ENCODE measurements around the gene CYP4F22. TPM values are rescaled to one million over a fixed set of nuclear protein-coding genes. Genes with fewer than 3 reads are reported as not detected.

Gene CYP4F22
- total and polyA plus RNA-seq, 4 donors: 0.07 to 0.18 TPM; not detected in 2

DNA sequence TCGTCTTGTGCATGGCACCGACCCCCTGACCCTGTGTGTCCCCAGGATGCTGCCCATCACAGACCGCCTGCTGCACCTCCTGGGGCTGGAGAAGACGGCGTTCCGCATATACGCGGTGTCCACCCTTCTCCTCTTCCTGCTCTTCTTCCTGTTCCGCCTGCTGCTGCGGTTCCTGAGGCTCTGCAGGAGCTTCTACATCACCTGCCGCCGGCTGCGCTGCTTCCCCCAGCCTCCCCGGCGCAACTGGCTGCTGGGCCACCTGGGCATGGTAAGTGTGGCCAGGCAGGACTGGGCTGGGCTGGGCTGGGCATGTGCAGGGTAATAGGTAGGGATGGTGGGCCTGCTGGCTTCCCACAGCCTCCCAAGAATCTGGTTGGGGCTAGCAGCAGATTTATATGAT is 17.0 kb downstream of the CYP4F22 start:
- H3K9ac ChIP-seq (ENCODE audit: insufficient read depth in 1 of 2, low read length in 2 of 2): no peak overlapping the region
- DNase-seq (no peak), ATAC-seq (ENCODE audit: insufficient read depth, low FRiP score) (no peak)
- H3K36me3 ChIP-seq (ENCODE audit: control insufficient read depth in 4 of 4, insufficient read depth in 4 of 4, low read length in 4 of 4): no peaks in the 10 kb centered on the region
- no peaks in the 10 kb centered on the region for H3K4me1 ChIP-seq (ENCODE audit: control insufficient read depth in 5 of 5, insufficient read depth in 5 of 5, low read length in 5 of 5)
- H3K27ac ChIP-seq (ENCODE audit: low read depth in 1 of 2, low read length in 1 of 2): no peak overlapping the region
- no peak overlapping the region for H3K4me3 ChIP-seq
- 79 to 81% methylated on average over 15 of the region's 15 CpGs for WGBS, 2 donors
- TF ChIP-seq, protein P1, sequence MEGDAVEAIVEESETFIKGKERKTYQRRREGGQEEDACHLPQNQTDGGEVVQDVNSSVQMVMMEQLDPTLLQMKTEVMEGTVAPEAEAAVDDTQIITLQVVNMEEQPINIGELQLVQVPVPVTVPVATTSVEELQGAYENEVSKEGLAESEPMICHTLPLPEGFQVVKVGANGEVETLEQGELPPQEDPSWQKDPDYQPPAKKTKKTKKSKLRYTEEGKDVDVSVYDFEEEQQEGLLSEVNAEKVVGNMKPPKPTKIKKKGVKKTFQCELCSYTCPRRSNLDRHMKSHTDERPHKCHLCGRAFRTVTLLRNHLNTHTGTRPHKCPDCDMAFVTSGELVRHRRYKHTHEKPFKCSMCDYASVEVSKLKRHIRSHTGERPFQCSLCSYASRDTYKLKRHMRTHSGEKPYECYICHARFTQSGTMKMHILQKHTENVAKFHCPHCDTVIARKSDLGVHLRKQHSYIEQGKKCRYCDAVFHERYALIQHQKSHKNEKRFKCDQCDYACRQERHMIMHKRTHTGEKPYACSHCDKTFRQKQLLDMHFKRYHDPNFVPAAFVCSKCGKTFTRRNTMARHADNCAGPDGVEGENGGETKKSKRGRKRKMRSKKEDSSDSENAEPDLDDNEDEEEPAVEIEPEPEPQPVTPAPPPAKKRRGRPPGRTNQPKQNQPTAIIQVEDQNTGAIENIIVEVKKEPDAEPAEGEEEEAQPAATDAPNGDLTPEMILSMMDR (IDR thresholded peaks at IDR 0.05; ENCODE audit: control extremely low read depth, extremely low read depth): no peak
- peaks cover 0 to 9% (median 0%) of the 10 kb centered on the region in 4 donors for H3K9me3 ChIP-seq (ENCODE audit: control insufficient read depth in 4 of 4, insufficient read depth in 3 of 4, low read length in 3 of 4)
- H3K27me3 ChIP-seq (ENCODE audit: control insufficient read depth in 3 of 3, insufficient read depth in 3 of 3, low read length in 2 of 3): no peaks in the 10 kb centered on the region

DNA sequence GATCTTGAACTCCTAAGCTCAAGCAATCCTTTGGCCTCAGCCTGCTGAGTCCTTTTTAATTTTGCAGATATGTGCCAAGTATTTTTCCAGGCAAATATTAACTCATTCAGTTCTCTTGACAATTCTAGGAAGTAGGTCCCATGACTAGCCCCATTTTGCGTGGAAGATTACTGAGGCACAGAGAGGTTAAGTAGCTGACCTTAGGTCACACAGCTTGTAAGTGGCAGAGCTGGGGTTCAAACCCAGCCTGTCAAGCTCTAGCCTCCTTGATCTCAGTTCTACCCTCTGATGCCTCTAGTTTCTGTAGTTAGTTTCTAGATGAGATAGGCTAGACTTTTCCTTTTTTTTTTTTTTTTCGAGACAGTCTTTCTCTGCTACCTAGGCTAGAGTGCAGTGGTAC is 18.1 kb downstream of the CYP4F22 start:
- Histone ChIP-seq H3K4me1 (ENCODE audit: control insufficient read depth in 5 of 5, insufficient read depth in 5 of 5, low read length in 5 of 5) (no peaks in the 10 kb centered on the region), H3K9me3 (ENCODE audit: control insufficient read depth in 4 of 4, insufficient read depth in 3 of 4, low read length in 3 of 4) (peaks cover 0 to 14% (median 0%) of the 10 kb centered on the region in 4 donors), H3K27ac (ENCODE audit: low read depth in 1 of 2, low read length in 1 of 2) (no peak overlapping the region), H3K4me3 (no peak overlapping the region), H3K9ac (ENCODE audit: insufficient read depth in 1 of 2, low read length in 2 of 2) (no peak overlapping the region), H3K27me3 (ENCODE audit: control insufficient read depth in 3 of 3, insufficient read depth in 3 of 3, low read length in 2 of 3) (no peaks in the 10 kb centered on the region), H3K36me3 (ENCODE audit: control insufficient read depth in 4 of 4, insufficient read depth in 4 of 4, low read length in 4 of 4) (no peaks in the 10 kb centered on the region)
- no peak for ATAC-seq (ENCODE audit: insufficient read depth, low FRiP score)
- no peak for DNase-seq
- TF ChIP-seq, protein P1 (IDR thresholded peaks at IDR 0.05; ENCODE audit: control extremely low read depth, extremely low read depth): no peak
- WGBS, 2 donors: 68 to 83% methylated on average over 2 of the region's 2 CpGs

DNA sequence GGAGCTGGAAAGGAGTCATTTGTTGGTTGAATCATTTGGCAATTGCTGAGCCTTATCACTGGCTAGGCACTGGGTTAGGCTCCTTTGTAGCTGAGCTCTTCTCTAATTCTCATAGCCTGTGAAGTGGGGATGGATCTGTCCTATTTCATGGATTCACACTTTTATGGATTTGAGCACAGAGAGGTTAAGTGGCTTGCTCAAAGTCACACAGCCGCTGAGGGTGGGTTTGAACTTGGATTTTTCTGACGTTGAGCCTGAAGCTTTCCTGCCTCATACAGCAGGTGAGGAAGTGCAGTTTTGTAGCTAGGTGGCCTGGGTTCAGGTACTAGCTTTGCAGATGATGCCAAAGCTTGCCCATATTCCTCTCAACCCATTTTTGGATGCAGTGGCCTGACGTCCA is 19.4 kb downstream of the CYP4F22 start:
- Histone ChIP-seq H3K9me3 (ENCODE audit: control insufficient read depth in 4 of 4, insufficient read depth in 3 of 4, low read length in 3 of 4) (peaks cover 0 to 14% (median 0%) of the 10 kb centered on the region in 4 donors), H3K27me3 (ENCODE audit: control insufficient read depth in 3 of 3, insufficient read depth in 3 of 3, low read length in 2 of 3) (no peaks in the 10 kb centered on the region), H3K27ac (ENCODE audit: low read depth in 1 of 2, low read length in 1 of 2) (no peak overlapping the region), H3K4me3 (no peak overlapping the region), H3K36me3 (ENCODE audit: control insufficient read depth in 4 of 4, insufficient read depth in 4 of 4, low read length in 4 of 4) (no peaks in the 10 kb centered on the region), H3K9ac (ENCODE audit: insufficient read depth in 1 of 2, low read length in 2 of 2) (no peak overlapping the region), H3K4me1 (ENCODE audit: control insufficient read depth in 5 of 5, insufficient read depth in 5 of 5, low read length in 5 of 5) (no peaks in the 10 kb centered on the region)
- TF ChIP-seq, protein P1 (IDR thresholded peaks at IDR 0.05; ENCODE audit: control extremely low read depth, extremely low read depth): no peak
- WGBS, 2 donors: 63 to 77% methylated on average over 3 of the region's 3 CpGs
- DNase-seq: no peak
- ATAC-seq (ENCODE audit: insufficient read depth, low FRiP score): no peak

DNA sequence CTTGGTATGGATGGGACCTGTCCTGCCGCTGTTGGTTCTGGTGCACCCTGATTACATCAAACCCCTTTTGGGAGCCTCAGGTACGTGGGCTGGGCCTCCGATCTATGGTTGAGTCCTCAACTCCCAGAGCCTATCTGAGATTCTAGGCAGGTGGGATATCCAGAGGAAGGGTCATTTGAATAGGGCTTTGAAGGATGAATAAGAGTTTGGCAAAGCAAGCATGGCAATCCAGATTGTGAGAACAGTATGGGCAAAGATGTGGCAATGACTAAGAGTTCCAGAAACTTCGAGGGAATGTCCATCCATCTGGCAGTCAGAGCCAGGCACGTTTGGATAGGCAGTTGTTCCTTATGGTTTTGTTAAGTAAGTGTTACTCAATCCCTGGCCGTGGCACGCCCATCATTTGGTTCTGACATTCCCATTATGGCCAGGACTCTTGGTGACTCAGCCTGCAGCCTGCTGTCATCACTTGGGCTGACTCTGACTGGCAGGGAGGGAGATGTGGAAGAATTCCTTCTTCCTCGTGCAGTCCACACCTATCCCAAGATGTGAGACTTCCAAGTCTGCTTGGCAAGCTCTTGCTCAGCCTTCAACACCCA is 21.5 kb downstream of the CYP4F22 start:
- TF ChIP-seq, protein P1 (IDR thresholded peaks at IDR 0.05; ENCODE audit: control extremely low read depth, extremely low read depth): no peak
- Histone ChIP-seq H3K9me3 (ENCODE audit: control insufficient read depth in 4 of 4, insufficient read depth in 3 of 4, low read length in 3 of 4) (peaks cover 0 to 12% (median 0%) of the 10 kb centered on the region in 4 donors), H3K4me1 (ENCODE audit: control insufficient read depth in 5 of 5, insufficient read depth in 5 of 5, low read length in 5 of 5) (no peaks in the 10 kb centered on the region), H3K27ac (ENCODE audit: low read depth in 1 of 2, low read length in 1 of 2) (no peak overlapping the region), H3K27me3 (ENCODE audit: control insufficient read depth in 3 of 3, insufficient read depth in 3 of 3, low read length in 2 of 3) (no peaks in the 10 kb centered on the region), H3K36me3 (ENCODE audit: control insufficient read depth in 4 of 4, insufficient read depth in 4 of 4, low read length in 4 of 4) (no peaks in the 10 kb centered on the region), H3K9ac (ENCODE audit: insufficient read depth in 1 of 2, low read length in 2 of 2) (no peak overlapping the region), H3K4me3 (no peak overlapping the region)
- WGBS, 2 donors: 68 to 75% methylated on average over 8 of the region's 8 CpGs
- no peak for ATAC-seq (ENCODE audit: insufficient read depth, low FRiP score)
- DNase-seq: no peak
